Measurements from ENCODE around the gene ELL. TPM values are rescaled to one million over a fixed set of nuclear protein-coding genes. Genes with fewer than 3 reads are reported as not detected.

The ELL gene
- total RNA-seq, 1 experiment from 2014 or later: 22.9 TPM

GRCh38 chr19:18489627-18490184, 32.2 kb downstream of the ELL start (continued):
- TF ChIP-seq ZBTB33 (IDR thresholded peaks at IDR 0.05; ENCODE audit: extremely low read depth, insufficient replicate concordance, low read length): no peak

- ChIA-PET RAD21 (ENCODE audit: low non-redundant PET in 1 of 2, low total read pairs in 2 of 2, uncharacterized antibody in 2 of 2, unreplicated experiment in 2 of 2) (no interaction called here), CTCF (interaction anchor here (0.6 to 1.8 kb wide), 4 partner anchors 9 to 84 kb away, joined by 3 to 12 read pairs (median 5); no protein-coding TSS in a partner anchor), POLR2A (no interaction called here)
- Histone ChIP-seq H3K27ac (ENCODE audit: low read depth, low read length) (no peak overlapping the region), H4K20me1 (ENCODE audit: insufficient read depth) (peaks cover 2% of the 10 kb centered on the region; the same call in 1 of the 2 replicates), H3K4me1 (ENCODE audit: control insufficient read depth in 1 of 2, insufficient read depth in 2 of 2, low read length in 2 of 2) (peaks cover 23 to 37% of the 10 kb centered on the region in 2 experiments), H3K9me3 (ENCODE audit: control insufficient read depth in 1 of 2, insufficient read depth in 1 of 2, low read depth in 1 of 2, low read length in 2 of 2) (no peaks in the 10 kb centered on the region), H3K9ac (ENCODE audit: low read length) (no peak overlapping the region), H3K9me2 (ENCODE audit: insufficient read depth) (no peaks in the 10 kb centered on the region), H3K27me3 (ENCODE audit: insufficient read depth, low read length) (no peaks in the 10 kb centered on the region), H3K79me2 (ENCODE audit: insufficient read depth, low read length) (peaks cover 83% of the 10 kb centered on the region), H3K36me3 (ENCODE audit: control insufficient read depth in 1 of 2, insufficient read depth in 2 of 2, low read length in 2 of 2) (no peaks in the 10 kb centered on the region), H3K4me2 (ENCODE audit: low read length) (no peak overlapping the region), H2AFZ (ENCODE audit: low read depth, low read length, poor library complexity, severe bottlenecking) (no peak overlapping the region), H3K4me3 (replicated peaks in 1 of 2; ENCODE audit: low read depth in 1 of 2, low read length in 2 of 2) (no peak overlapping the region)
- ATAC-seq: peak; percentile 65
- DNase-seq (ENCODE audit: low read depth, low spot score): no peak
- BruUV-seq (replicated peaks): no TSS peak
- intact Hi-C loops (cut with micrococcal nuclease): no loop called here
- TF ChIP-seq RAD21 (IDR thresholded peaks at IDR 0.05; ENCODE audit: low read depth) (peak; percentile 48; the same call in 1 of the 2 replicates), CEBPB (IDR thresholded peaks at IDR 0.05; ENCODE audit: low read depth) (no peak), SIN3A (IDR thresholded peaks at IDR 0.05; ENCODE audit: low read depth) (no peak), CTCF (IDR thresholded peaks at IDR 0.05 in 2 of 3, conservative IDR thresholded peaks at IDR 0.05 in 1 of 3; ENCODE audit: borderline replicate concordance in 1 of 3, insufficient read depth in 1 of 3, low read depth in 2 of 3, low read length in 2 of 3) (peak; percentile 15 to 61 (median 48); a peak in 4 of 6 replicates), MAX (IDR thresholded peaks at IDR 0.05) (no peak)
Observed at GRCh38 chr19:18488838-18489626, 32.8 kb downstream of the ELL start.
